ENCODE results near the gene HTR7.

HTR7 gene

GRCh38 chr10:90800232-90800796 is 57.5 kb downstream of the HTR7 start:
- DNase-seq, result no peak

GRCh38 chr10:90799172-90799571 is 58.7 kb downstream of the HTR7 start:
- DNase-seq, result no peak

GRCh38 chr10:90798482-90798881 is 59.4 kb downstream of the HTR7 start:
- DNase-seq, result no peak

GRCh38 chr10:90790422-90790821 is 67.4 kb downstream of the HTR7 start:
- DNase-seq, result no peak

- DNase-seq, result no peak
These were observed 68.9 kb downstream of the HTR7 start for GRCh38 chr10:90788968-90789367.

- no peak for DNase-seq
These were observed 69.7 kb downstream of the HTR7 start for GRCh38 chr10:90788199-90788491.

GRCh38 chr10:90787393-90788198 is 70.2 kb downstream of the HTR7 start:
- peak; percentile 33 to 41 for DNase-seq

- DNase-seq, result no peak
These were observed 72.1 kb downstream of the HTR7 start for GRCh38 chr10:90785782-90786181.

- DNase-seq, result no peak
These were observed 73.1 kb downstream of the HTR7 start for GRCh38 chr10:90784771-90785170.

GRCh38 chr10:90780488-90780887 is 77.4 kb downstream of the HTR7 start:
- DNase-seq, result no peak

GRCh38 chr10:90779548-90779947 is 78.3 kb downstream of the HTR7 start:
- no peak for DNase-seq

GRCh38 chr10:90777621-90778020 is 80.2 kb downstream of the HTR7 start:
- no peak for DNase-seq

GRCh38 chr10:90775351-90776028 is 82.3 kb downstream of the HTR7 start:
- DNase-seq, result no peak

GRCh38 chr10:90769946-90770841 is 87.6 kb downstream of the HTR7 start:
- no peak for DNase-seq

GRCh38 chr10:90751107-90751997 is 106.5 kb downstream of the HTR7 start:
- peak; percentile 39 to 46 for DNase-seq

GRCh38 chr10:90746829-90747228 is 111.0 kb downstream of the HTR7 start:
- no peak for DNase-seq

GRCh38 chr10:90745565-90745964 is 112.3 kb downstream of the HTR7 start:
- no peak for DNase-seq

GRCh38 chr10:90743291-90743690 is 114.5 kb downstream of the HTR7 start:
- DNase-seq, result no peak

GRCh38 chr10:90741926-90742565 is 115.8 kb downstream of the HTR7 start:
- no peak for DNase-seq

- DNase-seq, result no peak
These were observed 117.6 kb downstream of the HTR7 start for GRCh38 chr10:90740265-90740664.

GRCh38 chr10:90738885-90739284 is 119.0 kb downstream of the HTR7 start:
- no peak for DNase-seq

- DNase-seq, result no peak
These were observed 123.4 kb downstream of the HTR7 start for GRCh38 chr10:90734415-90734814.

All from NCI-H2081 (cell line).